Measurements from ENCODE around the gene RNU4-1. TPM values are rescaled to one million over a fixed set of nuclear protein-coding genes. Genes with fewer than 3 reads are reported as not detected.
"Not testable (repeated sequence)": the region's sequence is repeated elsewhere in the genome, so short reads cannot be mapped to it uniquely, and the experiment has no call there.

Gene RNU4-1
- total RNA-seq, 1 donor from 2014 or later, result 3,474 TPM

- no peaks in the 10 kb centered on the region for H3K27me3 Mint-ChIP-seq (ENCODE audit: insufficient read depth)
- DNase-seq (ENCODE audit: low spot score), result no peak
- intact Hi-C loops (cut with micrococcal nuclease), result no loop called here
- H3K9me3 Mint-ChIP-seq, result no peaks in the 10 kb centered on the region
- peak overlapping the region; percentile 73 for H3K4me3 Mint-ChIP-seq
- H3K36me3 Mint-ChIP-seq (ENCODE audit: low read depth), result peaks cover 28% of the 10 kb centered on the region
- peaks cover 69% of the 10 kb centered on the region for H3K4me1 Mint-ChIP-seq (ENCODE audit: low read depth)
- peak overlapping the region; percentile 77 for H3K27ac Mint-ChIP-seq
These were observed 43.7 kb downstream of the RNU4-1 start for GRCh38 chr12:120249266-120249874.

GRCh38 chr12:120247621-120248030, 45.4 kb downstream of the RNU4-1 start:
- Mint-ChIP-seq H3K9me3 (no peaks in the 10 kb centered on the region), H3K4me1 (ENCODE audit: low read depth) (peaks cover 65% of the 10 kb centered on the region), H3K27ac (peak overlapping the region; percentile 13), H3K4me3 (no peak overlapping the region), H3K36me3 (ENCODE audit: low read depth) (peaks cover 28% of the 10 kb centered on the region), H3K27me3 (ENCODE audit: insufficient read depth) (no peaks in the 10 kb centered on the region)
- DNase-seq (ENCODE audit: low spot score), result no peak
- intact Hi-C loops (cut with micrococcal nuclease), result no loop called here

- H3K27ac Mint-ChIP-seq, result peak overlapping the region; percentile 13
- DNase-seq (ENCODE audit: low spot score), result no peak
- intact Hi-C loops (cut with micrococcal nuclease), result no loop called here
- H3K4me1 Mint-ChIP-seq (ENCODE audit: low read depth), result peaks cover 62% of the 10 kb centered on the region
- H3K4me3 Mint-ChIP-seq, result no peak overlapping the region
- H3K9me3 Mint-ChIP-seq, result no peaks in the 10 kb centered on the region
- H3K36me3 Mint-ChIP-seq (ENCODE audit: low read depth), result peaks cover 27% of the 10 kb centered on the region
- no peaks in the 10 kb centered on the region for H3K27me3 Mint-ChIP-seq (ENCODE audit: insufficient read depth)
These were observed 45.9 kb downstream of the RNU4-1 start for GRCh38 chr12:120247183-120247582.

GRCh38 chr12:120246705-120247104, 46.3 kb downstream of the RNU4-1 start:
- H3K9me3 Mint-ChIP-seq; intact Hi-C loops (cut with micrococcal nuclease); H3K27ac Mint-ChIP-seq; H3K4me3 Mint-ChIP-seq; DNase-seq (ENCODE audit: low spot score); H3K27me3 Mint-ChIP-seq (ENCODE audit: insufficient read depth): not testable (repeated sequence)
- Mint-ChIP-seq H3K4me1 (ENCODE audit: low read depth) (peaks cover 62% of the 10 kb centered on the region), H3K36me3 (ENCODE audit: low read depth) (peaks cover 24% of the 10 kb centered on the region)

Other genes with a start within 250 kb of the RNU4-1 start
- 89.2 and 94.2 TPM in 2 replicates for gene RAB35, start 176.5 kb downstream of the RNU4-1 start, total RNA-seq
- gene GCN1, start 98.5 kb downstream of the RNU4-1 start, total RNA-seq, result 164 and 173 TPM in 2 replicates
- gene RPLP0, start 92.1 kb downstream of the RNU4-1 start, total RNA-seq, result 2,459 and 2,531 TPM in 2 replicates
- 53.0 and 57.7 TPM in 2 replicates for gene PXN, start 27.5 kb downstream of the RNU4-1 start, total RNA-seq
- 5,055 and 7,832 TPM in 2 replicates for gene RNU4-2, start 1.3 kb downstream of the RNU4-1 start, total RNA-seq
- gene SIRT4, start 9.1 kb upstream of the RNU4-1 start, total RNA-seq, result 1.0 and 1.7 TPM in 2 replicates
- not detected in 2 replicates for gene PLA2G1B, start 34.5 kb upstream of the RNU4-1 start, total RNA-seq
- 0.07 TPM in 1 of 2 replicates, not detected in the other for gene MSI1, start 75.9 kb upstream of the RNU4-1 start, total RNA-seq
- 352 and 365 TPM in 2 replicates for gene COX6A1, start 144.9 kb upstream of the RNU4-1 start, total RNA-seq
- gene TRIAP1, start 153.1 kb upstream of the RNU4-1 start, total RNA-seq, result 50.7 and 55.7 TPM in 2 replicates
- 34.0 and 38.8 TPM in 2 replicates for gene GATC, start 153.2 kb upstream of the RNU4-1 start, total RNA-seq
- gene SRSF9, start 176.5 kb upstream of the RNU4-1 start, total RNA-seq, result 233 and 239 TPM in 2 replicates
- gene DYNLL1, start 202.9 kb upstream of the RNU4-1 start, total RNA-seq, result 341 and 356 TPM in 2 replicates
- gene COQ5, start 235.9 kb upstream of the RNU4-1 start, total RNA-seq, result 27.8 and 29.8 TPM in 2 replicates
- gene RNF10, start 241.1 kb upstream of the RNU4-1 start, total RNA-seq, result 170 and 181 TPM in 2 replicates

Data from activated T-helper 1 cell treated with anti-CD3 and anti-CD28 coated beads, Interleukin-12 subunit alpha, Interleukin-12 subunit beta, Interleukin-2, Interleukin-4 antibody, amounts not matched to agents 30 ng/mL and 10 ng/mL and 1 ng/mL, durations not matched to agents 14 hours and 24 hours and 36 hours (primary cell).